GM12878 (cell line): ENCODE results near the gene INO80B. TPM values are rescaled to one million over a fixed set of nuclear protein-coding genes. Genes with fewer than 3 reads are reported as not detected.
A peak's percentile ranks its signal among the peaks of the same experiment; 100 is the strongest.

Experiments
- BHLHE40 ChIP-seq, 2 experiments: fragments of 450-650 bp in 1 of 2; IDR thresholded peaks; 2 replicates each; pipeline ENCODE4 v1.6.1; 2011 to 2017; ENCODE audit warnings: low read depth in 2 of 2, borderline replicate concordance in 1 of 2, improper control_type of control experiment in 1 of 2, low read length in 1 of 2, mild to moderate bottlenecking in 1 of 2
- CBFB ChIP-seq: IDR thresholded peaks from 2 replicates; pipeline ENCODE4 v1.6.1; 2016; ENCODE audit warnings: antibody characterized with exemption, low read depth
- CHD4 ChIP-seq: fragments of 200-600 bp; sonication (generic); IDR thresholded peaks from 2 replicates; pipeline ENCODE4 v1.6.1; 2016; ENCODE audit warnings: mild to moderate bottlenecking
- E4F1 ChIP-seq: fragments of 450-650 bp; IDR thresholded peaks from 2 replicates; pipeline ENCODE4 v1.6.1; 2018; ENCODE audit warnings: borderline replicate concordance, mild to moderate bottlenecking; ENCODE audit not compliant: partially characterized antibody
- FOXM1 ChIP-seq: IDR thresholded peaks from 2 replicates; pipeline ENCODE4 v1.6.1; 2012; ENCODE audit warnings: low read depth, mild to moderate bottlenecking, inconsistent platforms, low read length, moderate library complexity
- NR2C2 ChIP-seq: IDR thresholded peaks from 2 replicates; pipeline ENCODE4 v1.6.1; 2011; ENCODE audit warnings: borderline replicate concordance, low read depth; ENCODE audit not compliant: control insufficient read depth, insufficient read length
- PAX5 ChIP-seq: IDR thresholded peaks from 2 replicates; pipeline ENCODE4 v1.6.1; 2011; ENCODE audit warnings: low read depth, low read length, borderline replicate concordance
- PAX8 ChIP-seq: fragments of 450-650 bp; IDR thresholded peaks from 2 replicates; pipeline ENCODE4 v1.6.1; 2017; ENCODE audit warnings: mild to moderate bottlenecking, moderate library complexity
- RB1 ChIP-seq: fragments of 450-650 bp; formaldehyde crosslinking; IDR thresholded peaks from 2 replicates; pipeline ENCODE4 v1.6.1; 2017; ENCODE audit warnings: mild to moderate bottlenecking, borderline replicate concordance
- RCOR1 ChIP-seq: conservative IDR thresholded peaks from 2 replicates; pipeline ENCODE4 v1.6.1; 2012; ENCODE audit warnings: low read depth, low read length, improper control_type of control experiment
- RUNX3 ChIP-seq: IDR thresholded peaks from 2 replicates; pipeline ENCODE4 v1.6.1; 2012; ENCODE audit warnings: low read length, inconsistent platforms
- SKIL ChIP-seq: fragments of 450-650 bp; IDR thresholded peaks from 2 replicates; pipeline ENCODE4 v1.6.1; 2017; ENCODE audit warnings: mild to moderate bottlenecking, low read depth, inconsistent platforms; ENCODE audit not compliant: poor library complexity, severe bottlenecking
- TARDBP ChIP-seq: IDR thresholded peaks from 2 replicates; pipeline ENCODE4 v1.6.1; 2016; ENCODE audit warnings: borderline replicate concordance
- TBL1XR1 ChIP-seq: IDR thresholded peaks from 2 replicates; pipeline ENCODE4 v1.6.1; 2012; ENCODE audit warnings: low read depth, low read length, improper control_type of control experiment
- polyA plus RNA-seq, 11 experiments: library from polyadenylated mRNA; depleted of rRNA in 4 of 11; unstranded in 6 of 11; stranded (reverse) in 5 of 11; fragments of >200 nt; fragmentation: Nextera tagmentation in 4 of 11; fragmentation: Illumina TruSeq in 1 of 11; extraction: Ambion mirVana in 4 of 11; extraction: Trizol in 1 of 11; gene quantifications; 1 replicate in 1 of 11; 2 replicates in 10 of 11; pipeline versions ENCODE4 v1.2.1 to v1.2.3, GENCODE V29; 2011 to 2016; ENCODE audit warnings: inconsistent platforms in 2 of 11, missing spikeins in 2 of 11, low read depth in 1 of 11
- total RNA-seq, 4 experiments: library from RNA; depleted of rRNA in 3 of 4; stranded (reverse); fragments of >200 nt in 3 of 4; fragmentation: Illumina TruSeq in 1 of 4; extraction: Trizol in 1 of 4; gene quantifications; 2 replicates each; pipeline versions ENCODE4 v1.2.1 to v1.2.3, GENCODE V29; 2013 to 2021
- TF ChIP-seq, protein P1 (sequence below), 3 experiments: IDR thresholded peaks in 2 of 3; conservative IDR thresholded peaks in 1 of 3; 2 replicates each; pipeline ENCODE4 v1.5.1; 2011; ENCODE audit warnings: low read depth in 3 of 3, low read length in 3 of 3, mild to moderate bottlenecking in 3 of 3, control low read depth in 2 of 3, moderate library complexity in 2 of 3, inconsistent platforms in 1 of 3, mixed read lengths in 1 of 3; ENCODE audit not compliant: control insufficient read depth in 2 of 3, insufficient read depth in 1 of 3; ENCODE audit errors: extremely low read depth in 1 of 3
- TF ChIP-seq, protein P2 (sequence below): IDR thresholded peaks from 2 replicates; pipeline ENCODE4 v1.6.1; 2012; ENCODE audit warnings: low read depth, low read length, improper control_type of control experiment
- TF ChIP-seq, protein P3 (sequence below): IDR thresholded peaks from 2 replicates; pipeline ENCODE4 v1.6.1; 2011; ENCODE audit warnings: borderline replicate concordance, low read depth, mild to moderate bottlenecking, moderate library complexity, low read length; ENCODE audit not compliant: insufficient read depth, poor library complexity, severe bottlenecking

The INO80B gene
- total and polyA plus RNA-seq, 10 of the 15 experiments (the other 5 are each of a cell fraction or from before 2014, with no cell fraction given): 1.3 to 26.7 (median 11.1) TPM

- no peak for TF ChIP-seq RCOR1
- no peak for TF ChIP-seq CBFB
- TF ChIP-seq PAX8: no peak
- TF ChIP-seq SKIL: no peak
- TF ChIP-seq, protein P1, sequence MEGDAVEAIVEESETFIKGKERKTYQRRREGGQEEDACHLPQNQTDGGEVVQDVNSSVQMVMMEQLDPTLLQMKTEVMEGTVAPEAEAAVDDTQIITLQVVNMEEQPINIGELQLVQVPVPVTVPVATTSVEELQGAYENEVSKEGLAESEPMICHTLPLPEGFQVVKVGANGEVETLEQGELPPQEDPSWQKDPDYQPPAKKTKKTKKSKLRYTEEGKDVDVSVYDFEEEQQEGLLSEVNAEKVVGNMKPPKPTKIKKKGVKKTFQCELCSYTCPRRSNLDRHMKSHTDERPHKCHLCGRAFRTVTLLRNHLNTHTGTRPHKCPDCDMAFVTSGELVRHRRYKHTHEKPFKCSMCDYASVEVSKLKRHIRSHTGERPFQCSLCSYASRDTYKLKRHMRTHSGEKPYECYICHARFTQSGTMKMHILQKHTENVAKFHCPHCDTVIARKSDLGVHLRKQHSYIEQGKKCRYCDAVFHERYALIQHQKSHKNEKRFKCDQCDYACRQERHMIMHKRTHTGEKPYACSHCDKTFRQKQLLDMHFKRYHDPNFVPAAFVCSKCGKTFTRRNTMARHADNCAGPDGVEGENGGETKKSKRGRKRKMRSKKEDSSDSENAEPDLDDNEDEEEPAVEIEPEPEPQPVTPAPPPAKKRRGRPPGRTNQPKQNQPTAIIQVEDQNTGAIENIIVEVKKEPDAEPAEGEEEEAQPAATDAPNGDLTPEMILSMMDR (IDR thresholded peaks at IDR 0.05 in 2 of 3, conservative IDR thresholded peaks at IDR 0.05 in 1 of 3; ENCODE audit: control insufficient read depth in 2 of 3, extremely low read depth in 1 of 3, insufficient read depth in 1 of 3, low read depth in 3 of 3, low read length in 3 of 3): no peak
- TF ChIP-seq TBL1XR1: no peak
- no peak for TF ChIP-seq RB1
- no peak for TF ChIP-seq E4F1
- TF ChIP-seq, protein P2, sequence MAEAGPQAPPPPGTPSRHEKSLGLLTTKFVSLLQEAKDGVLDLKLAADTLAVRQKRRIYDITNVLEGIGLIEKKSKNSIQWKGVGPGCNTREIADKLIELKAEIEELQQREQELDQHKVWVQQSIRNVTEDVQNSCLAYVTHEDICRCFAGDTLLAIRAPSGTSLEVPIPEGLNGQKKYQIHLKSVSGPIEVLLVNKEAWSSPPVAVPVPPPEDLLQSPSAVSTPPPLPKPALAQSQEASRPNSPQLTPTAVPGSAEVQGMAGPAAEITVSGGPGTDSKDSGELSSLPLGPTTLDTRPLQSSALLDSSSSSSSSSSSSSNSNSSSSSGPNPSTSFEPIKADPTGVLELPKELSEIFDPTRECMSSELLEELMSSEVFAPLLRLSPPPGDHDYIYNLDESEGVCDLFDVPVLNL: no peak
- TF ChIP-seq TARDBP: no peak
- TF ChIP-seq, protein P3, sequence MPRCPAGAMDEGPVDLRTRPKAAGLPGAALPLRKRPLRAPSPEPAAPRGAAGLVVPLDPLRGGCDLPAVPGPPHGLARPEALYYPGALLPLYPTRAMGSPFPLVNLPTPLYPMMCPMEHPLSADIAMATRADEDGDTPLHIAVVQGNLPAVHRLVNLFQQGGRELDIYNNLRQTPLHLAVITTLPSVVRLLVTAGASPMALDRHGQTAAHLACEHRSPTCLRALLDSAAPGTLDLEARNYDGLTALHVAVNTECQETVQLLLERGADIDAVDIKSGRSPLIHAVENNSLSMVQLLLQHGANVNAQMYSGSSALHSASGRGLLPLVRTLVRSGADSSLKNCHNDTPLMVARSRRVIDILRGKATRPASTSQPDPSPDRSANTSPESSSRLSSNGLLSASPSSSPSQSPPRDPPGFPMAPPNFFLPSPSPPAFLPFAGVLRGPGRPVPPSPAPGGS: no peak
- TF ChIP-seq BHLHE40 (IDR thresholded peaks at IDR 0.05; ENCODE audit: borderline replicate concordance in 1 of 2, low read depth in 2 of 2, low read length in 1 of 2): peak; percentile 67 to 81; a peak in 3 of 4 replicates
- no peak for TF ChIP-seq NR2C2
- TF ChIP-seq PAX5: peak; percentile 61; the same call in 1 of the 2 replicates
- peak; percentile 36; the same call in 1 of the 2 replicates for TF ChIP-seq RUNX3
- TF ChIP-seq CHD4: no peak
- no peak for TF ChIP-seq FOXM1
Observed at GRCh38 chr2:74406035-74406434, 48.9 kb upstream of the INO80B start (continued).
